ENCODE measurements around the gene TOMM20L. TPM values are rescaled to one million over a fixed set of nuclear protein-coding genes. Genes with fewer than 3 reads are reported as not detected.

TOMM20L gene
- total RNA-seq (not detected), polyA plus RNA-seq (not detected)

DNA sequence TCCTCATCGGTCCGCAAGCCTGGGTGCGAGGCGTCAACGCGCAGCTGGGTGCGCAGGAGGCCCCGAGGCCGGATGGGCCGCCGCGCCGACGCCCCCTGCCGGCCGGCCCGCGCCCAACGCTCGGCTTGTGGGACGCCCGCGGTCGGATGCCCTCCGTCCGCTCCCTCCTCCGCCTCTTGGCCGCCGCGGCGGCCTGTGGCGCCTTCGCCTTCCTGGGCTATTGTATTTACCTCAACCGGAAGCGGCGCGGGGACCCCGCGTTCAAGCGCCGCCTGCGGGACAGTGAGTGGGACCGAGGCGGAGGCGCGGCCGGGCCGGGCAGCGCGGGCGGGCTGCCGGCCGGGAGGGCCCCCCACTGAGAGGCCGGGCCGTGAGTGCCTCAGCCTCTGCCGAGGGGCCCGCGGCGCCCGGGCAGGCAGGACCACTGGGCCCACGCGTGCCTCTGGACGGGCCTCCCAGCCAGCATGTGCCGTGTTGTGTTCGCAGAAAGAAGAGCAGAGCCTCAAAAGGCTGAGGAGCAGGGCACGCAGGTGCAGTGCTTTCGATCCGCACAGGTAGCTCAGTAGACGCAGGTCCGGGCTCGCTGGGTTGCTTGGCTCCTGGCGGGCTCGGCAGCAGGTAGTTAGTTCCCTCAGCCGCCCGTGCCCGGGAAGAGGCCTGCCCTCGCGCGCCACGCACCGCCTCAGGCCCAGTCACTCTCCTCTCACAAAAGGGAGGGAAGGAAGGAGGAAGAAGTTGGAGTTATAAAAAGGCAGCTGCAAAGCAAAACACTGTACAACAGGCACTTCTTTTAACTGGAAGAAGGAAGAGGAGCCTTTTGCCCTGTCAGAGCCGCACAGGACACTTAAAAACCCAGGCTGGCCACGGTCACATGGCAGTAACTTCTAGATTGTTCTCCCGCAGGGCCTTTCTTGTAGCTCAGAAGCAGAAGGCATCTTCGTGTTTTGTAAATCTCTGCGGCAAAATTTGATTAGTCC is at the start of gene TOMM20L:
Gene TOMM20L (plus strand): TSS at position 119 of the 977 bp plus-strand sequence. CDS start 28 bp downstream, at position 147.
- Histone ChIP-seq H3K4me3 (ENCODE audit: low read depth in 1 of 3, low read length in 3 of 3) (peak within 1 kb of the TSS; percentile 64 to 84 (median 65)), H3K27me3 (ENCODE audit: control insufficient read depth in 4 of 4, insufficient read depth in 4 of 4, low read length in 3 of 4) (no peaks in the 10 kb centered on the region), H3K9ac (ENCODE audit: low read depth in 1 of 2, low read length in 2 of 2) (peak within 1 kb of the TSS; percentile 47 to 72), H3K9me3 (ENCODE audit: control insufficient read depth in 4 of 4, low read length in 3 of 4) (no peaks in the 10 kb centered on the region), H3K4me1 (ENCODE audit: control insufficient read depth in 4 of 4, insufficient read depth in 4 of 4, low read length in 3 of 4) (peaks cover 0 to 4% (median 2%) of the 10 kb centered on the region in 4 donors), H3K27ac (ENCODE audit: low read depth in 1 of 2, low read length in 2 of 2) (peak within 1 kb of the TSS; percentile 64 to 66), H3K36me3 (ENCODE audit: control insufficient read depth in 4 of 4, insufficient read depth in 3 of 4, low read depth in 1 of 4, low read length in 3 of 4) (peaks cover 0 to 1% (median 0%) of the 10 kb centered on the region in 4 donors)
- peak; percentile 82 for DNase-seq (ENCODE audit: low spot score)
- WGBS = 6% methylated on average over 86 of the region's 86 CpGs
- TF ChIP-seq, protein P1, sequence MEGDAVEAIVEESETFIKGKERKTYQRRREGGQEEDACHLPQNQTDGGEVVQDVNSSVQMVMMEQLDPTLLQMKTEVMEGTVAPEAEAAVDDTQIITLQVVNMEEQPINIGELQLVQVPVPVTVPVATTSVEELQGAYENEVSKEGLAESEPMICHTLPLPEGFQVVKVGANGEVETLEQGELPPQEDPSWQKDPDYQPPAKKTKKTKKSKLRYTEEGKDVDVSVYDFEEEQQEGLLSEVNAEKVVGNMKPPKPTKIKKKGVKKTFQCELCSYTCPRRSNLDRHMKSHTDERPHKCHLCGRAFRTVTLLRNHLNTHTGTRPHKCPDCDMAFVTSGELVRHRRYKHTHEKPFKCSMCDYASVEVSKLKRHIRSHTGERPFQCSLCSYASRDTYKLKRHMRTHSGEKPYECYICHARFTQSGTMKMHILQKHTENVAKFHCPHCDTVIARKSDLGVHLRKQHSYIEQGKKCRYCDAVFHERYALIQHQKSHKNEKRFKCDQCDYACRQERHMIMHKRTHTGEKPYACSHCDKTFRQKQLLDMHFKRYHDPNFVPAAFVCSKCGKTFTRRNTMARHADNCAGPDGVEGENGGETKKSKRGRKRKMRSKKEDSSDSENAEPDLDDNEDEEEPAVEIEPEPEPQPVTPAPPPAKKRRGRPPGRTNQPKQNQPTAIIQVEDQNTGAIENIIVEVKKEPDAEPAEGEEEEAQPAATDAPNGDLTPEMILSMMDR (IDR thresholded peaks at IDR 0.05; ENCODE audit: low read depth, low read length, missing input control) = peak; percentile 76
- TF ChIP-seq, protein P2, sequence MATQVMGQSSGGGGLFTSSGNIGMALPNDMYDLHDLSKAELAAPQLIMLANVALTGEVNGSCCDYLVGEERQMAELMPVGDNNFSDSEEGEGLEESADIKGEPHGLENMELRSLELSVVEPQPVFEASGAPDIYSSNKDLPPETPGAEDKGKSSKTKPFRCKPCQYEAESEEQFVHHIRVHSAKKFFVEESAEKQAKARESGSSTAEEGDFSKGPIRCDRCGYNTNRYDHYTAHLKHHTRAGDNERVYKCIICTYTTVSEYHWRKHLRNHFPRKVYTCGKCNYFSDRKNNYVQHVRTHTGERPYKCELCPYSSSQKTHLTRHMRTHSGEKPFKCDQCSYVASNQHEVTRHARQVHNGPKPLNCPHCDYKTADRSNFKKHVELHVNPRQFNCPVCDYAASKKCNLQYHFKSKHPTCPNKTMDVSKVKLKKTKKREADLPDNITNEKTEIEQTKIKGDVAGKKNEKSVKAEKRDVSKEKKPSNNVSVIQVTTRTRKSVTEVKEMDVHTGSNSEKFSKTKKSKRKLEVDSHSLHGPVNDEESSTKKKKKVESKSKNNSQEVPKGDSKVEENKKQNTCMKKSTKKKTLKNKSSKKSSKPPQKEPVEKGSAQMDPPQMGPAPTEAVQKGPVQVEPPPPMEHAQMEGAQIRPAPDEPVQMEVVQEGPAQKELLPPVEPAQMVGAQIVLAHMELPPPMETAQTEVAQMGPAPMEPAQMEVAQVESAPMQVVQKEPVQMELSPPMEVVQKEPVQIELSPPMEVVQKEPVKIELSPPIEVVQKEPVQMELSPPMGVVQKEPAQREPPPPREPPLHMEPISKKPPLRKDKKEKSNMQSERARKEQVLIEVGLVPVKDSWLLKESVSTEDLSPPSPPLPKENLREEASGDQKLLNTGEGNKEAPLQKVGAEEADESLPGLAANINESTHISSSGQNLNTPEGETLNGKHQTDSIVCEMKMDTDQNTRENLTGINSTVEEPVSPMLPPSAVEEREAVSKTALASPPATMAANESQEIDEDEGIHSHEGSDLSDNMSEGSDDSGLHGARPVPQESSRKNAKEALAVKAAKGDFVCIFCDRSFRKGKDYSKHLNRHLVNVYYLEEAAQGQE (IDR thresholded peaks at IDR 0.05) = no peak
- TF ChIP-seq, protein P3, sequence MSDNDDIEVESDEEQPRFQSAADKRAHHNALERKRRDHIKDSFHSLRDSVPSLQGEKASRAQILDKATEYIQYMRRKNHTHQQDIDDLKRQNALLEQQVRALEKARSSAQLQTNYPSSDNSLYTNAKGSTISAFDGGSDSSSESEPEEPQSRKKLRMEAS (IDR thresholded peaks at IDR 0.05) = peak; percentile 27

DNA sequence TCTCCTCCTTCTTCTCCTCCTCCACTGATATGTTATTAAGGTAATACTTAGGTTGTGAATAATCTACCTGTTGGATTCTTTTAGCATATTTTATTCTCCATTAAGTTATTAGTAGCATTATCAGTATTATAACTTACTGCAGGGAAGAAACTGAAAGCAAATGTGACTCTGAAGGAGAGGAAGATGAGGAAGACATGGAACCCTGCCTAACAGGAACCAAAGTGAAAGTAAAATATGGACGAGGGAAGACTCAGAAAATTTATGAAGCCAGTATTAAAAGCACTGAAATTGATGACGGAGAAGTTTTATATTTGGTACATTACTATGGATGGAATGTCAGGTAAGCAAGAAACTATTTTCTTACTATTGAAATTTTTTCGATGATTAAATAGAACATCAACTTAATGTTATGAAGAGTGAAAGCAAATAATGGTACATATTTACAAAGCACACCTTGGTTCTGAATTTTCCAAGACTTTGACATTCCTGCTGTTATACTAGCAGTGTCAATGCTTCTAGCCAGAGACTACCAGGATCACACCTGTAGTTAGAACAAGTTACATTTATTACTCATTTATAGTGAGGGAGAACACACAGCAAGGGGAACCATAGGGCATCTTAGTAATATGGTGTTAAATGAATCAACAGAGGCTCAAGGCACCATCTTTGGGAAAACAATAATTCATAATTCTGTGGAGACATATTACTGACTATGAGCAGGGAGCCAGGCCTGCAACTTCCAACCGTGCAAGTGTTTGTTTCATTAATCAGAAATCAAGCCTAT is 42.0 kb upstream of the TOMM20L start:
- Histone ChIP-seq H3K36me3 (ENCODE audit: control insufficient read depth in 4 of 4, insufficient read depth in 3 of 4, low read depth in 1 of 4, low read length in 3 of 4) (peaks cover 7 to 53% (median 37%) of the 10 kb centered on the region in 4 donors), H3K9ac (ENCODE audit: low read depth in 1 of 2, low read length in 2 of 2) (no peak overlapping the region), H3K9me3 (ENCODE audit: control insufficient read depth in 4 of 4, low read length in 3 of 4) (no peaks in the 10 kb centered on the region), H3K4me1 (ENCODE audit: control insufficient read depth in 4 of 4, insufficient read depth in 4 of 4, low read length in 3 of 4) (peaks cover 0 to 2% (median under 1%) of the 10 kb centered on the region in 4 donors), H3K27ac (ENCODE audit: low read depth in 1 of 2, low read length in 2 of 2) (no peak overlapping the region), H3K27me3 (ENCODE audit: control insufficient read depth in 4 of 4, insufficient read depth in 4 of 4, low read length in 3 of 4) (no peaks in the 10 kb centered on the region), H3K4me3 (ENCODE audit: low read depth in 1 of 3, low read length in 3 of 3) (no peak overlapping the region)
- 75% methylated on average over 4 of the region's 4 CpGs for WGBS
- TF ChIP-seq, protein P4, sequence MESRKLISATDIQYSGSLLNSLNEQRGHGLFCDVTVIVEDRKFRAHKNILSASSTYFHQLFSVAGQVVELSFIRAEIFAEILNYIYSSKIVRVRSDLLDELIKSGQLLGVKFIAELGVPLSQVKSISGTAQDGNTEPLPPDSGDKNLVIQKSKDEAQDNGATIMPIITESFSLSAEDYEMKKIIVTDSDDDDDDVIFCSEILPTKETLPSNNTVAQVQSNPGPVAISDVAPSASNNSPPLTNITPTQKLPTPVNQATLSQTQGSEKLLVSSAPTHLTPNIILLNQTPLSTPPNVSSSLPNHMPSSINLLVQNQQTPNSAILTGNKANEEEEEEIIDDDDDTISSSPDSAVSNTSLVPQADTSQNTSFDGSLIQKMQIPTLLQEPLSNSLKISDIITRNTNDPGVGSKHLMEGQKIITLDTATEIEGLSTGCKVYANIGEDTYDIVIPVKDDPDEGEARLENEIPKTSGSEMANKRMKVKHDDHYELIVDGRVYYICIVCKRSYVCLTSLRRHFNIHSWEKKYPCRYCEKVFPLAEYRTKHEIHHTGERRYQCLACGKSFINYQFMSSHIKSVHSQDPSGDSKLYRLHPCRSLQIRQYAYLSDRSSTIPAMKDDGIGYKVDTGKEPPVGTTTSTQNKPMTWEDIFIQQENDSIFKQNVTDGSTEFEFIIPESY (IDR thresholded peaks at IDR 0.05) = no peak
- TF ChIP-seq YY1 (IDR thresholded peaks at IDR 0.05) (no peak), NR2F2 (IDR thresholded peaks at IDR 0.05) (no peak), JUND (IDR thresholded peaks at IDR 0.05) (no peak), TAF1 (conservative IDR thresholded peaks at IDR 0.05) (no peak), HNF4A (conservative IDR thresholded peaks at IDR 0.05) (no peak), SP1 (IDR thresholded peaks at IDR 0.05) (no peak), FOXA1 (IDR thresholded peaks at IDR 0.05) (no peak)
- TF ChIP-seq, protein P2 (IDR thresholded peaks at IDR 0.05) = no peak
- TF ChIP-seq, protein P5, sequence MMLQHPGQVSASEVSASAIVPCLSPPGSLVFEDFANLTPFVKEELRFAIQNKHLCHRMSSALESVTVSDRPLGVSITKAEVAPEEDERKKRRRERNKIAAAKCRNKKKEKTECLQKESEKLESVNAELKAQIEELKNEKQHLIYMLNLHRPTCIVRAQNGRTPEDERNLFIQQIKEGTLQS (IDR thresholded peaks at IDR 0.05) = no peak
- no peak for DNase-seq (ENCODE audit: low spot score)

All from liver (tissue), 9 donors.